HepG2 (cell line): Measurements from ENCODE around the gene ARHGEF38. TPM values are rescaled to one million over a fixed set of nuclear protein-coding genes. Genes with fewer than 3 reads are reported as not detected.

ENCODE experiments used
- ATAC-seq: fragments of 200-7000 bp; cut with Tn5 transposase; 3 replicates; pipeline ENCODE4 v1.9.1; 2020; ENCODE audit warnings: mild to moderate bottlenecking, moderate library complexity
- BruUV-seq: library from RNA; stranded (reverse); fragments of 400-500 nt; replicated peaks from 2 replicates; lab custom pipeline; 2021; lab: Mats Ljungman, UMichigan
- CTCF ChIA-PET: fragments of 300-600 bp; formaldehyde crosslinking; extraction: SDS; loops from one replicate; lab custom pipeline; 2021; ENCODE audit warnings: low total read pairs, inconsistent platforms, low intra/inter-chr PET ratio; lab: Yijun Ruan, JAX
- POLR2A ChIA-PET: fragments of 350-600 bp; sonication (Branson Sonifier 250); formaldehyde crosslinking; loops from one replicate; lab custom pipeline; 2020; ENCODE audit warnings: antibody characterized with exemption, inconsistent platforms; lab: Yijun Ruan, JAX
- DNase-seq: peaks from one replicate; pipeline ENCODE4 v3.0.0-alpha.2; 2015; ENCODE audit warnings: low spot score
- FAIRE-seq: peaks from 3 replicates; lab custom pipeline; 2011; peaks lifted over from hg19 to GRCh38; lab: Jason Lieb, UNC
- H2AFZ ChIP-seq: one replicate; pipeline ENCODE4 v1.6.1; 2011; ENCODE audit warnings: low read length, inconsistent platforms
- H3K27ac ChIP-seq: fragments of 300-600 bp; 3 replicates; pipeline ENCODE4 v1.8.0; 2011; ENCODE audit warnings: mixed run types, mild to moderate bottlenecking, mixed read lengths, low read length, inconsistent platforms; ENCODE audit not compliant: insufficient read depth; ENCODE audit errors: extremely low read length
- H3K27me3 ChIP-seq, 2 experiments: fragments of 200-600 bp in 1 of 2; 2 replicates in 1 of 2; 3 replicates in 1 of 2; pipeline versions ENCODE4 v1.6.0 to v1.8.0; 2011; ENCODE audit warnings: low read length in 2 of 2, mild to moderate bottlenecking in 2 of 2, moderate library complexity in 2 of 2, inconsistent platforms in 1 of 2; ENCODE audit not compliant: insufficient read depth in 2 of 2, control insufficient read depth in 1 of 2
- H3K36me3 ChIP-seq, 2 experiments: fragments of 200-600 bp in 1 of 2; replicated peaks in 1 of 2; 2 replicates in 1 of 2; 3 replicates in 1 of 2; pipeline versions ENCODE4 v1.5.1 to v1.8.0; 2011; ENCODE audit warnings: low read length in 2 of 2, inconsistent platforms in 1 of 2; ENCODE audit not compliant: insufficient read depth in 2 of 2, control insufficient read depth in 1 of 2
- H3K4me1 ChIP-seq: 2 replicates; pipeline ENCODE4 v1.5.1; 2012; ENCODE audit warnings: low read length, inconsistent platforms; ENCODE audit not compliant: insufficient read depth
- H3K4me2 ChIP-seq: 2 replicates; pipeline ENCODE4 v1.6.0; 2011; ENCODE audit warnings: low read depth, low read length, inconsistent platforms
- H3K4me3 ChIP-seq, 3 experiments: fragments of 200-600 bp in 1 of 3; sonication (generic), shearing (Covaris generic) in 1 of 3; replicated peaks in 1 of 3; 2 replicates each; pipeline ENCODE4 v1.5.1; 2011 to 2016; ENCODE audit warnings: low read length in 3 of 3, inconsistent platforms in 2 of 3, low read depth in 2 of 3, mild to moderate bottlenecking in 2 of 3, control low read depth in 1 of 3, mixed read lengths in 1 of 3; ENCODE audit not compliant: insufficient read depth in 1 of 3
- H3K79me2 ChIP-seq: one replicate; pipeline ENCODE4 v1.6.1; 2011; ENCODE audit warnings: low read length, inconsistent platforms; ENCODE audit not compliant: insufficient read depth
- H3K9ac ChIP-seq: 2 replicates; pipeline ENCODE4 v1.6.0; 2011; ENCODE audit warnings: mild to moderate bottlenecking, low read depth, low read length, inconsistent platforms; ENCODE audit not compliant: insufficient read depth
- H3K9me3 ChIP-seq: 2 replicates; pipeline ENCODE4 v1.5.1; 2012; ENCODE audit warnings: mild to moderate bottlenecking, low read length
- H4K20me1 ChIP-seq: 2 replicates; pipeline ENCODE4 v1.6.0; 2011; ENCODE audit warnings: inconsistent platforms, mild to moderate bottlenecking, low read length, moderate library complexity; ENCODE audit not compliant: insufficient read depth
- CC2D1A ChIP-seq: sonication (generic); formaldehyde crosslinking; IDR thresholded peaks from 2 replicates; pipeline ENCODE4 v1.8.1; 2023; ENCODE audit warnings: mild to moderate bottlenecking, missing genetic modification reagents
- DNMT1 ChIP-seq: sonication (generic); formaldehyde crosslinking; IDR thresholded peaks from 2 replicates; pipeline ENCODE4 v1.5.1; 2020; ENCODE audit warnings: mild to moderate bottlenecking, missing genetic modification reagents
- IKZF1 ChIP-seq: fragments of 450-650 bp; IDR thresholded peaks from 2 replicates; pipeline ENCODE4 v1.7.1; 2016
- KMT2A ChIP-seq: sonication (generic); formaldehyde crosslinking; IDR thresholded peaks from 2 replicates; pipeline ENCODE4 v1.4.0; 2020; ENCODE audit warnings: missing genetic modification reagents
- NFE2L1 ChIP-seq: sonication (generic); formaldehyde crosslinking; IDR thresholded peaks from 2 replicates; pipeline ENCODE4 v1.4.0; 2020; ENCODE audit warnings: missing genetic modification reagents, mild to moderate bottlenecking, borderline replicate concordance
- RARA ChIP-seq: IDR thresholded peaks from 2 replicates; pipeline ENCODE4 v1.6.1; 2016; ENCODE audit warnings: missing genetic modification reagents, missing compliant biosample characterization
- SNAPC5 ChIP-seq: sonication (generic); formaldehyde crosslinking; IDR thresholded peaks from 2 replicates; pipeline ENCODE4 v1.8.1; 2023; ENCODE audit warnings: mild to moderate bottlenecking, missing genetic modification reagents, borderline replicate concordance
- ZNF691 ChIP-seq: sonication (generic); formaldehyde crosslinking; IDR thresholded peaks from 2 replicates; pipeline ENCODE4 v1.4.0; 2020; ENCODE audit warnings: missing genetic modification reagents, low read depth, mild to moderate bottlenecking, borderline replicate concordance
- ZNF703 ChIP-seq: sonication (generic); formaldehyde crosslinking; IDR thresholded peaks from 2 replicates; pipeline ENCODE4 v1.5.1; 2020; ENCODE audit warnings: missing genetic modification reagents, mild to moderate bottlenecking, moderate library complexity, borderline replicate concordance
- ZNF704 ChIP-seq: sonication (generic); formaldehyde crosslinking; IDR thresholded peaks from 2 replicates; pipeline ENCODE4 v1.8.1; 2023; ENCODE audit warnings: mild to moderate bottlenecking, inconsistent platforms, moderate library complexity, missing genetic modification reagents, borderline replicate concordance
- ZSCAN31 ChIP-seq: sonication (generic); formaldehyde crosslinking; IDR thresholded peaks from 2 replicates; pipeline ENCODE4 v1.5.0; 2020; ENCODE audit warnings: low read depth, mild to moderate bottlenecking, missing genetic modification reagents
- WGBS: methylation state at CpG from one replicate; pipeline ENCODE4 v1.1.6; 2017; ENCODE audit warnings: low lambda C conversion rate; 5-methylcytosine and 5-hydroxymethylcytosine counted together
- in situ Hi-C: cut with HindIII; loops from 2 replicates; pipeline ENCODE4 v1.10.0; 2017; ENCODE audit warnings: low pct_unique_long_range_greater_than_20kb; ENCODE audit not compliant: extremely low pct_ligation_motif_present
- intact Hi-C: fragments of 100-400 bp; cut with micrococcal nuclease; formaldehyde crosslinking; loops from one replicate; pipeline ENCODE4 v1.10.0; 2022; ENCODE audit not compliant: unreplicated experiment
- polyA plus RNA-seq, 8 experiments: library from polyadenylated mRNA; depleted of rRNA in 3 of 8; stranded (reverse) in 7 of 8; unstranded in 1 of 8; fragments of >200 nt; fragmentation: Illumina TruSeq in 4 of 8; extraction: Trizol in 4 of 8; gene quantifications; 2 replicates each; pipeline versions ENCODE4 v1.2.1 to v1.2.3, GENCODE V29; 2011 to 2016; ENCODE audit warnings: low read depth in 4 of 8, missing spikeins in 1 of 8, mixed read lengths in 1 of 8; ENCODE audit not compliant: insufficient read depth in 1 of 8
- total RNA-seq, 5 experiments: library from RNA; depleted of rRNA; stranded (reverse); fragments of >200 nt; fragmentation: Illumina TruSeq; extraction: Trizol; gene quantifications; 2 replicates each; pipeline ENCODE4 v1.2.3, GENCODE V29; 2016; ENCODE audit warnings: low read depth in 1 of 5

ARHGEF38 gene
- total and polyA plus RNA-seq, 2 of the 13 experiments (the other 11 are each of a cell fraction or from before 2014, with no cell fraction given), result not detected

GRCh38 chr4:105598052-105598451 lies 45.6 kb downstream of the ARHGEF38 start:
- BruUV-seq, result no TSS peak
- FAIRE-seq (no peak), DNase-seq (no peak), ATAC-seq (no peak)
- TF ChIP-seq IKZF1 (no peak), KMT2A (CRISPR knock-in tag) (no peak), ZNF704 (CRISPR knock-in tag) (no peak), RARA (CRISPR knock-in tag) (no peak), NFE2L1 (CRISPR knock-in tag) (no peak), ZSCAN31 (CRISPR knock-in tag) (no peak), CC2D1A (CRISPR knock-in tag) (no peak), ZNF703 (CRISPR knock-in tag) (no peak), ZNF691 (CRISPR knock-in tag) (no peak), SNAPC5 (CRISPR knock-in tag) (no peak), DNMT1 (CRISPR knock-in tag) (no peak)
- Histone ChIP-seq H3K4me2 (no peak overlapping the region), H3K4me3 (no peak overlapping the region), H3K36me3 (no peaks in the 10 kb centered on the region), H2AFZ (no peak overlapping the region), H3K27ac (no peak overlapping the region), H3K4me1 (peaks cover 9% of the 10 kb centered on the region), H3K9ac (no peak overlapping the region), H3K9me3 (no peaks in the 10 kb centered on the region), H4K20me1 (no peaks in the 10 kb centered on the region), H3K27me3 (no peaks in the 10 kb centered on the region), H3K79me2 (no peaks in the 10 kb centered on the region)
- intact Hi-C loops, result no loop called here
- CTCF ChIA-PET, result no interaction called here
- in situ Hi-C loops, result no loop called here
- POLR2A ChIA-PET, result no interaction called here
- 14% methylated on average over 4 of the region's 4 CpGs for WGBS
